Breast epithelium (tissue), 3 donors: Measurements from ENCODE around the gene AP3M1.

ENCODE experiments used
- POLR2A ChIP-seq: fragments of 450-650 bp; IDR thresholded peaks from one replicate; pipeline ENCODE4 v1.6.1; 2016; ENCODE audit warnings: antibody characterized with exemption, mild to moderate bottlenecking, moderate library complexity
- POLR2AphosphoS5 ChIP-seq, 3 donors: sonication (generic); formaldehyde crosslinking; IDR thresholded peaks; one replicate each; pipeline ENCODE4 v1.6.1; 2017; ENCODE audit warnings: antibody characterized with exemption in 3 of 3

DNA sequence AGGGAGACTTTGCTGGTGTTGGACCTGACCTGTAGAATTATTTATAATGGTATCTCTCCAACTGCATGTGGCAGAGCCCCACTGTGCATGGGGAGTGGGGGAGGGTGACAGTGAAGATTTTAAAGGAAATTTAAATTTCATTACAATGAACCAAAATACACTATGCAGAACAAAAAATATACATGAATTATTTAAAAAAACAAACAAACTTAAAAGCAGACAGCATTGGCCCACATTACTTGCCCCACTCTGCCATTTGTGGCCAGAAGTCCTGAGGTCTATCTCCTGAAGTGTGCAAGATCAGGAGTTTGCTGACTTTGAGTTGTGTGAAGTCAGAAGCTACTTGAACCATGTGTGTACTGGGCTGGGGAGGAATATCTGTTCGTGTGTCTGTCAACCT lies 40.5 kb downstream of the AP3M1 start:
- no peak for TF ChIP-seq POLR2AphosphoS5 (IDR thresholded peaks at IDR 0.05)
- no peak for TF ChIP-seq POLR2A
